ENCODE data around the gene CACNA2D4.

The CACNA2D4 gene

DNA sequence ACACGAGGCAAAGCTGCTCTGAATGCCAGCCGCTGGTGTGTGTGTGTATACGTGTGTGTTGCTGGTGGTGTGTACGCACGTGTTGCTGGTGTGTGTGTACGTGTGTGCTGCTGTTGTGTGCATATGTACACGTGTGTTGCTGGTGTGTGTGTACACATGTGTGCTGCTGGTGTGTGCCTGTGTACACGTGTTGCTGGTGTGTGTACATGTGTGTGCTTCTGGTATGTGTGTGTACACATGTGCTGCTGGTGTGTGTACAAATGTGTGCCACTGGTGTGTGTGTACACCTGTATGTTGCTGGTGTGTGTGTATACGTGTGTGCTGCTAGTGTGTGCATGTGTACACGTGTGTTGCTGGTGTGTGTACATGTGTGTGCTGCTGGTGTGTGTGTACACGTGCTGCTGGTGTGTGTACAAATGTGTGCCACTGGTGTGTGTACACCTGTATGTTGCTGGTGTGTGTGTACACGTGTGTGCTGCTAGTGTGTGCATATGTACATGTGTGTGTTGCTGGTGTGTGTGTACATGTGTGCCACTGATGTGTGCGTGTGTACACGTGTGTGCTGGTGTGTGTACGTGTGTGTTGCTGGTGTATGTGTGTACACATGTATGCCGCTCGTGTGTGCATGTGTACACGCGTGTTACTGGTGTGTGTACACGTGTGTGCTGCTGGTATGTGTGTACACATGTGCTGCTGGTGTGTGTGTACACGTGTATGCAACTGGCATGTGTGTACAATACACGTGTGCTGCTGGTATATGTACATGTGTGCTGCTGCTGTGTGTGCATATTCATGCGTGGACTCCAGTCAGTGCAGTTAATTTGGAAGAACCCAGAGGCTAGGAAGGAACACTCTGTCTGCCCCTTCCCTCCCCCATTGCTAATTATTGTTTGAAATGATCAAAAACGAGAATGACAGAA, 47.2 kb downstream of the CACNA2D4 start:
- no peak for DNase-seq (ENCODE audit: low read depth in 2 of 2, low spot score in 1 of 2)

DNA sequence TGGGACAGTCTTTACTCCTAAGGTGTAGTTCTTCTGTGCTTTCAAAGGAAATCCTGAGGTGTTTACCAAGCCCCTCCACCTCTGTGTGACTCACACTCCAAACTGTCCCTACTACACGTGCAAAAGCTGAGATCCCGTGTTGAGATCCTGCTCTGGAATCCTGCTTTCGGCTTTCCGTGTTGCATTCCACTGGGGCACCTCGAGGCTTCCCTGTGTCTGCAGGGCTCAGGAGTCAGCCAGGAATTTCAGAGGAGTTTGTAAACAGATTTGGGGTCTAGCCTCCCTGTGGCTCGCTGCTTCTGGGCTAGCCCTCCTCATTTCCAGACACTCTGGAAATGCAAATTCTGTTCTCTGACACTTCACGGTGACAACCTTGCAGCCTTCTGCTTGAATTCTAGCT, 48.4 kb downstream of the CACNA2D4 start:
- no peak for DNase-seq (ENCODE audit: low read depth in 2 of 2, low spot score in 1 of 2)

DNA sequence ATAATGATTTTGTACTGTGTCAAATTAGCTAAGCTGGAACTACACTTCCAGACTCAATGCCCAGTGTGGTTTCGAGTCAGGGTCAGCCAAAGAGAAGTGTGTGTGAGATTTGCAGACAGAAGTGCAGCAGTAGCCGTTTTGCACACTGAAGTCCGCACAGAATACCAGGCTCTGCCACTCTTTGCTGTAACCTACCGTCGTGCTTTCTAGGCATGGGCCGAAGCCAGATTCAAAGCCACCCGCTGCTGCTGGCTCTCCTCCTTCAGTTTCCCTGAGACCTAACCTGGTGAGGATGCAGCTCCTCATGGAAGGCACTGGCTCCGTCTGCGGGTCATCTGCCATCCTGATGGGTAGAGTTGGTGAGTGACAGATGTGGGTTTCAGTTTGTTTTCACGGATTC, 49.3 kb downstream of the CACNA2D4 start:
- no peak for DNase-seq (ENCODE audit: low read depth in 2 of 2, low spot score in 1 of 2)

DNA sequence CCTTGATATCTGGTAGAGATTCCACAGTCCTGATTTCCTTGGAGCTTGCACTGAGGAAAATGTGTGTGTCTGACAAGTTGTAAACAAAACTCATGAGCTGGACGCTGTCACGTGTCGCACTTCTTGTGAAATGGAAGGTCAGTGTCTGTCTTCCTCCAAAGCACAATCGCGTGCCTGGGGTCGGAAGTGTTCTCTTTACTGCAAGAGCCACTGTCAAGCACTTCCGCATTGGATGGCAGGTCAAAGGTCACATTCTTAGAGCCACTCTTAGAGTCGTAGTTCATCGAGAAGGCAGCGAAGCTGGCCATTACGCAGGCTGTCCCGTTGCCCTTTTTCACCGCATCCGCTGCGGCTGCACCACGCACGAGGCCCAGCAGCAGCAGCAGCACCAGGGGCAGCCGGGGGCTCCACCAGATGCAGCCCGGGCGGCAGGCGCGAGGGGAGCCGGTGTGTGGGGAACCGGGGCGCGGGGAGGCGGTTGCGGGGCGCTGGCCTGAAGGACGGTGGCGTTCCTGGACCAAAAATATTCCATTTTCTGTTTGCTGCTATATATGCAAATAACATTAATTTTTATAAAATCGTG, 53.1 kb downstream of the CACNA2D4 start:
- no peak for DNase-seq (ENCODE audit: low read depth in 2 of 2, low spot score in 1 of 2)

DNA sequence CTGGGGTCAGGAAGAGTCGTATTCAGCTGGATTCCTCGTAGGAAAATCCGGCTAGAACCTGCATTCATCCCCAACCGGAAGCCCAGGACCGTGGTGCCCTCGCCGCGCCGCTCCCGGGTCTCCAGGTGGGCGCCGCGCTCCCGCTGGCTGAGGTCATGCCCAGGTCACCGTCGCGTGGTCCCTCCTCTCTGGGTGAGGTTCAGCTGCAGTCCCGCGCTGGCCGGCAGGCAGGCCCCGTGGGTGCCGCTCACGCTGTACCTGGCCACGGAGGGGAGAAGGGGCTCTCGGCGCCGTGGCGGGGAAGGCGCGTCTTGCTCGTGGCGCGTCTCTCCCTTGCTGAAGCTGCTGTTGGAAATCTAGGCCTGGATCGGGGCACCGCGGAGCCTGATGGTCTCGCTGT, 53.6 kb downstream of the CACNA2D4 start:
- no peak for DNase-seq (ENCODE audit: low read depth in 2 of 2, low spot score in 1 of 2)

DNA sequence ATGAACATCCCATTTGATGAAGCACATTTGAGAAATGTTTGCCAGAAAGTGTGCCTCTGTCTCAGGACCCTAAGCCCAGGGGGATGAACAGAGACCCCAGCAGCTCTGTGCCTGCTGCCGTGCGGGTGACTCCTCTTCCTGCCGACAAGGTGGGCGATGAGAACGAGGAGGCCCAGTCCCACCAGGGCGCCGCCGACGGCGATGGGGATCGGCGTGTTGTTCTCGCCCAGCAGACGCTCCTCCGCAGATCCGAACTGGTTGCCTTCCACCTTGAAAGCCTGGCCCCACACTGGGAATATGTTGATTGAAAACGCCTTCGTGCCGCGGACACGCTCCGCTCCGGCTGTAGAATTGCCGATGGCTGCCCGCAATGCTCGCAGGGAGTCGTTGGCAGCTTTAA, 54.0 kb downstream of the CACNA2D4 start:
- no peak for DNase-seq (ENCODE audit: low read depth in 2 of 2, low spot score in 1 of 2)

DNA sequence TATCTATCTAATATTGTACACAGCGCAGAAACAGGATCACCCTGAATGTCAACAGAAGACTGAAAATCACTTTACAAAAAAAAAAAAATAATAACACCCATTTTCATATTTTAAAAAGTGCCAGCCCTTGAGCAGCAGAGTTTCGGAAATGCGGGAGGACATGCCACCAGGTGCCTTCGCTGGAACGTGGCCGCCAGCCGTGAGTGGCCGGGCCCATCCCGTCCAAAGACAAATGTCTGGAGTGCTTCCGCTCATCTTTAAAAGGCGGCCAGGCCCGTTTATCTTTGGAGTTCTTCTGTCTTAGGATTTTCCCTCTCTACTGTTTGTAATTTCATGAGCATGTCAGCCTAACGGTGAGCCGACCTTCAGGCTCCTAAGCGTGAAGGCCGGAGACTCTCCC, 54.6 kb downstream of the CACNA2D4 start:
- no peak for DNase-seq (ENCODE audit: low read depth in 2 of 2, low spot score in 1 of 2)

DNA sequence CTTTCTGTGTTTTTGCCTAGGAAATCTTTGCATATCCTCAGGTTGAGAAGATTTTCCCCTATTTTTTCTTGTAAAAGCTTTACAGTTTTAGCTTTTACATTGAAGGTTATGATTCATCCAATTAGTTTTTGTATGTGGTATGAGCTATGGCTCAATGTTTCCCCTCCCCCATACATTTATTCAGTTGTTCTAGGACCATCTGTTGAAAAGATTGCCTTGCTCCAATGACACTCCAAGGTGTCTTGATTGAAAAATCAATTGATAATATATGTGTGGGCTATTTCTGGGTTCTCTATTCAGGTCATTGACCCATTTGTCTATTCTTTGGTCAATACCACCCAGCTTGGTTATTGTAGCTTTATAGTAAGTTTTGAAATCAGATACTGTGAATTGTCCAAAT, 55.5 kb downstream of the CACNA2D4 start:
- no peak for DNase-seq (ENCODE audit: low read depth in 2 of 2, low spot score in 1 of 2)

DNA sequence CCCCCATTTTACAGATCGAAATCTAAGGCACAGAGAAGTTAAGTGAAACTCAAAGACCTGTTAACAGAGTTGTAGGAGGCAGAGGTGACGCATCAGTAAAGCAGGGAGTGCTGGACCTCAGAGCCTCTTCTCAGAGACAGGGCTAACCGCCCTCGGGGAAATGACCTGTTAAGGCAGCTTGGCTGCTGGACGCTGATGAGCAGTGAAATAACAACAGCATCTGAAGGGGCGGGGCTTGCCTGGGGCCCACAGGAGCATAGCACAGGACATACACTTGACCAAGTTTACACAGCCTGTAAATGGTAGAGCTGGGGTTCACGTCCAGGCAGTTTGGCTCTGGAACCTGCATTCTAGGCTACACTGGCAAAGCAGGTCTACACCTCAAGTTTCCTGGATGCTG, 58.8 kb downstream of the CACNA2D4 start:
- DNase-seq (ENCODE audit: low read depth in 2 of 2, low spot score in 1 of 2), result no peak

DNA sequence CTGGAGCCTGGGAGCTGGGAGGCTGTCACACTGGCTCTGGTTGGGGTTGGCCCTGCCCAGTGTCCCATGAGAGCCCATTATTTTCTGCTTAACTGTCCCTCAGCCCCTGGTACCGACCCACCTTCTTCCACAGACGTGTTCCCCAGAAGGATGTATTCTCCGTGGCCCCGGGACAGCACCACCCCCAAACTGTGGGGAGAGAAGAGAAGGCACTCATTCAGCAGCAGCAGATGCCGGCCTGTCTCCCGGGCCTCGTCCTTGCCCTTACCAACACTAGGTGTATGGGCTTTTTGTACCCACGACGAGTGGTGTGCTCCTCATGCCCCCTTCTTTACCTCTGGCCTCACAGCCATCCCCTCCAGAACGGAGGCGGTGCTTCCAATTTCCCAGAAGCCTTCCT, 60.0 kb downstream of the CACNA2D4 start:
- no peak for DNase-seq (ENCODE audit: low read depth in 2 of 2, low spot score in 1 of 2)

DNA sequence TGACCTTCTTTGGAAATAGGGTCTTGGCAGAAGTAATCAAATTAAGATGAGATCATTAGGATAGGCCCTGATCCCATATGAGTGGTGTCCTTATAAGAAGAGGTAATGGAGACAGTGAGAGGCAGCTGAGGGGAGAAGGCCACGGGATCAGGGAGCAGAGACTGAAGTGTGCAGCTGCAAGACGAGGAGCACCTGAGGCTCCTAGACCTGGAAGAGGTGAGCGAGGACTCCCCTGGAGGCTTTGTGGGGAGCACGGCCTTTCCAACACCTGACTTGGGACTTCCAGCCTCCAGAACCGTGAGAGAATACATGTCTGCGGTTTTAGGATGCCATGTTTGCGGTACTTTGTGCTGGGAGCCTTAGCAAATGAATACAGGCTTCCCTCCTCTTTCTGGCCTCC, 60.6 kb downstream of the CACNA2D4 start:
- no peak for DNase-seq (ENCODE audit: low read depth in 2 of 2, low spot score in 1 of 2)

DNA sequence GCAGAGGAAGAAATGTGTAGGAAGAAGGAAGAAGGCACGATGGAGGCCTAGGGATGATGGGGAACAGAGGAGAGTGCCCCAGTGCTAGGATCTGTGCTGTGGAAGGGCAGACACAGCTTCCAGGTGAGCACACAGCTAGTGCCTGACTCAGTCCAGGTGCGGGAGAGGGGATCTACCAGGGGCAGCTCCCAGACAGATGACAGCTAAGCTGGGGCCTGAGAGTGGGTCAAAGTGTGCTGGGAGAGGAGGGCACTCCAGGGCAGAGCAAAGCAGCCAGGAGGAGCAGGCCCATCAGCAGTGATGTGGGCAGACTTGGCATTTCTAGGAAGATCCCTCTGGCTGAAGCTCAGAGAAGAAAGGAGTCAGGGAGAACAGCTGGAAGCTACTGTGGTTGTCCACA, 61.4 kb downstream of the CACNA2D4 start:
- no peak for DNase-seq (ENCODE audit: low read depth in 2 of 2, low spot score in 1 of 2)

DNA sequence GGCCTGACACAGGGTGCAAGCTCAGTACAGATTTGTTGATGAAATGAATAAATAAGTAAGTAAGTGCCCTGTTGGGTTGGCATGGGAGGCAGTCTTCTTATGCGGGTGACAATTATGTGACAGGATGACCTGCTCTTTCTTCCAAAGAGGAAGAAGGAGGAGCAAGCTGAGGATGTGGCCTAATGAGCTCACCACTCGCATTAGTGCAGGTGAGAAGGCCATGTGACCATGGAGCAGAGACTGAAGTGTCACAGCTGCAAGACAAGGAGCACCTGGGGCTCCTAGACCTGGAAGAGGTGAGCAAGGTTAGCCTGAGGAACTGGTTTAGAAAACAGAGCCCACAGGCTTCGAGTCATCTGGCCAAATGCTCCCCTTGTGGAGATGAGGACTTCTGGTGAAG, 63.2 kb downstream of the CACNA2D4 start:
- no peak for DNase-seq (ENCODE audit: low read depth in 2 of 2, low spot score in 1 of 2)

DNA sequence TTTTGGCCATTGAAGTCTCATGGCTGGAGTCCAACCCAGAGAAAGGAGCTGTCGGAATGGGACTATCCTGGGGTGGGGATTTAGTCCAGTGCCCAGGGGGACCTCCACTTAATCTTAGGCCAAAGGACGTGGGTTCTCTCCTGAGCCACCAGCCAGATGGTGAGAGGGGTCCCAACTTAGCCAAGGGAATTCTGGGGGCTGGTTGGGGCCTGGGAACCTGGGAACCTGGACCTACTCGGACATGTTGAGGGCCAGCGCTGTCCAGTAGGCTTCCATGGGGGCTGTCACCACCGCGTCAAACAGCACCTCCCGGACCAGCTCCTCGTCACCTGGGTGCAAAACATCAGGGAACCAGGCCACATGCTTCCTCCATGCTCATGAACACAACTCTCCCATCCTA, 64.7 kb downstream of the CACNA2D4 start:
- DNase-seq (ENCODE audit: low read depth in 2 of 2, low spot score in 1 of 2), result no peak

DNA sequence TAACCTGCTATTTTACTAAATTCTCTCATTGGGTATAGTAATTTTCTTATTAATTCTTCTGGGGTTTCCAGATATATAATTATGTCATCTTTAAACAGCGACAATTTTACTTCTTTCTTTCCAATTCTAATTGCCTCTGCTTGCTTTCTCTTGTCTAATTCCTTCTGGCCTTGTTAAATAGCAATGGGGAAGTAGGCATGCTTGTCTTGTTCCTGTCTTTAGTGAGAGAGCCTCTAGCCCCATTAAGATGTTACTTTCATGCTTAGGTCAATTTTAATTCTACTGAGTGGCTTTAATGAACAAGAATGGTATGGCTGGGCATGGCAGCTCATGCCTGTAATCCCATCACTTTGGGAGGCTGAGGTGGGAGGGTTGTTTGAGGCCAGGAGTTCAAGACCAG, 66.4 kb downstream of the CACNA2D4 start:
- no peak for DNase-seq (ENCODE audit: low read depth in 2 of 2, low spot score in 1 of 2)

DNA sequence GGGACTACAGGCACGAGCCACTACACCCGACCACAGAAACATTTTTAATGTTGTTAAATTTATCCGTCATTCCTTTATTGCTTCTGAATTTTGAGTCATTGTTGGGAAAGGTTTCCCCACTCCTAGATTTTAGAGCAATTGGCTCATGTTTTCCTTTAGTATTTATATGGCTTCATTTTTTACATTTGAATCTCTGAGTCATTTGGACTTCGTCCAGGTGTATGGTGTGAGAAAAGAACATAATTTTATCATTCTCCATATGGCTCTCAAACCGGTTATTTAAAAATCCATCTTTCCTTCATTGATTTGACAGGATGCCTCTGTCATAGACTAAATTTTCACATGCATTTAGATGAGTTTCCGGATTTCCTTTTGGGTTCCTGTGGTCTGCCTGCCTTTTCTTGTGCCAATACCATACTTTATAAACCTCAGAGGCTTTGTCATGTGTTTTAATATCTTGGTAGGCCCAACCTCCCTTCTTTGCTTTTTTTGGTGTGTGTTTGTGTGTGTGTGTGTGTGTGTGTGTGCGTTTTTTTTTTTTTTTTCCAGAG, 67.2 kb downstream of the CACNA2D4 start:
- no peak for DNase-seq (ENCODE audit: low read depth in 2 of 2, low spot score in 1 of 2)

DNA sequence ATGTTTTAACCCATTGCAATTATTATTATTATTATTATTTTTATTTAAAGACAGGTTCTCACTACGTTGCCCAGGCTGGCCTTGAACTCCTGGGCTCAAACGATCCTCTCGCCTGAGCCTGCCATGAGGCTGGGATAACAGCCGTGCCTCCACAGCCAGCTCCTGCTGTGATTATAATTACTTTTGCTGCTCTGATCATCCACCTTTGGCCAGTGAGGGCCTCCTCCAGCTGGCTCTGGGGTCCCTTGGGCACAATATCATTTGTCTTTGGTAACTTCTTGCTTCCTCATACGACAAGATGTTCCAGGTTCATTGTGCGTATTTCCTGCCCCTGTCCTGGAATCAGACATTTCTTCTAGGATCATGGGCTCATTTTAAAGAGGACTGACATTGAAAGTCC, 69.7 kb downstream of the CACNA2D4 start:
- no peak for DNase-seq (ENCODE audit: low read depth in 2 of 2, low spot score in 1 of 2)

DNA sequence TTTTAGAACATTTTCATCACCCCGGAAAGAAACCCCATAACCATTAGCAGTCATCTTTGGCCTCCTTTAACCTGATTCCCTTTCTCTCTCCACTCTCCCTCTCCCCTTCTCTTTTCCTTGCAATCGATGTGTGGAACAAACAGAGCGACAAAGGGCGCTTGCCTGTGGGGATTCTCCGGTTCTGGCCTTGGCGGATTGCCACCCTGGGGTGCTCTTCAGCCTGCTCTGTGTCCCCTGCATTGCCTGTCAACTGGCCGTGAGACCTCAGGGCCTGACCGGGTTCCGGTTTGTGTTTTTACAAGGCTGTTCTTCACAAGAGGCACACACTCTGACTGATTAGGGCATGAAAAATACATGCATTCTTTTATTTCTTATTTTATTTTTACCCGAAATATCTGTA, 70.3 kb downstream of the CACNA2D4 start:
- no peak for DNase-seq (ENCODE audit: low read depth in 2 of 2, low spot score in 1 of 2)

DNA sequence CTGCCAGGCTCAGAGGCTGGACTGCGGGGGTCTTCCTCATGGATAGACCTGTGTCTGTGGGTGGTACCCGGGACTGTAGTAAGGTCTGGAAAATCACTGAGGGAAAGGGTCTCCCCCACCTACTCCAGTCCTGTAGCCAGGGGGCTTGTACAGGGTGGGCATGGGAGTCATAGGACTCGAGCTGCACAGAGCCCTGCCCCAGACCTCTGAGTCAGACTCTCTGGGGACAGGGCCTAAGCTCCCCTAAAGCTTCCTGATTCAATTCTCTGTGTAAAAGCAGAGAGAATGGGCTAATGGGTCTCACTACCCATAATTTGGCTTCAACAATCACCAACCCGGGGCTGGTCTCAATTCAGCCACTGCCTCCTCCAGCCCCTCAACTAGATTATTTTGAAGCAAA, 71.0 kb downstream of the CACNA2D4 start:
- no peak for DNase-seq (ENCODE audit: low read depth in 2 of 2, low spot score in 1 of 2)

DNA sequence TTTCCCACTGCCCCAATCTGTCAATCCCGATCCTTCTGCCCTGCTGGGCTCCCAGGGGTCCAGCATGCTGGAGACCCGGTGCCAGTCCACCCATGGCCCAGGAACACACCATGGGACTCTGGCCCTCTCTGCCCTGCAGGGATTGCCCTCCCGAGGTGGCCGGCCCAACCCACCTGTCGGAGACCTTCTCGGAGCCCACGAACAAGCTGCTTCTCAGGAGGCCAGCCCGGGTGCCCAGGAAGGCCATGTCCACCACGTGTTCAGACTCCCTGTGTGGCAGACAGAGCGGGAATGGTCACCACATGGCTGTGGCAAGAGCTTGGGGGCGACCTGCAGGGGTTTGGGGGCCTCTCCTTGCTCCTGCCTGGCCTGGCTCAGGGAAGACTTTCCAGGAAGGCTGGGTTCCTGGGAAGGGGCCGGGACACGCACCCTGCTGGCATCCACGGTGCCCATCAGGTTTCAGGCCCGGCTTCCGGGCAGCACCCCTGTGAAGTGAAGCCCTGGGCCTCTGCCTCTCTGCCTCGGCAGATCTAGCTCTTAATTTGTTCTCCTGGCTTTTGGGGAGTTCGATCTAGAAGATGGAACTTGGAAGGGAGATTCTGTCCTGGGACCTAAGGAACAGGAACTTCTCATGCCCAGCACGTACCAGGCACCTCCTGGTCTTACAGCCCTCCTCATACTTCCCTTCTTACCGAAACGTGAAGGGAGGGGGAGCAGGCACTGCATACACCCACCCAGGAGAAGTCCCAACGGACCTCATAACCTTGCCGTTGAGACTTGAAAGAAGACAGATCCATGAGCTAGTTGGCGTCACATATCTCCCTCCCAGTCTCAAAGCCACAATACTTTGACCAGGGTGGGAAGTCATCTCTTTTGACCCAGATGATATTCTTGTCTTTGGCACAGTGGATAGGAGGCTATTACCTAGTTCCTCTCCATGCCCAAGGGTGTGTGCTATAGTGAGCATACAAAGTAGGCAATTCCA, 71.7 kb downstream of the CACNA2D4 start:
- no peak for DNase-seq (ENCODE audit: low read depth in 2 of 2, low spot score in 1 of 2)

DNA sequence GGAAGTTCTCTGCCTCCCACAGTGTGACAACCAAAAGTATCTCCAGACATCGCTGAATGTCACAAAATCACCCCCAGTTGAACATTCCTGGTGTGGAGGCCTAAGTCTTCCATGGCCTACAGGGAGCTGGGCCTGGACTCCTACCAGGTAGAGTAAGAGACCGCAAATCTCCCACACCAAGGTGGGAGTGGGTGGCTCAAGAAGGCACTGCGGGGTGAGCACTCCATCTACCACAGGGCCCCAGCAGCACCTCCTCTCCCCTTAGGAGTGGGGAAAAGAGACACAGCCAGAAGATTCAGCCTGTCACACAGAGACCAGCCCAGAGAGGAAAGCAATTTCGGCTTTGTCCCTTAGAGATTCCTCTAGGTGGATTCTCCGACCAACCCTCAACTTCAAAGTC, 72.6 kb downstream of the CACNA2D4 start:
- no peak for DNase-seq (ENCODE audit: low read depth in 2 of 2, low spot score in 1 of 2)

Data from stimulated activated CD8-positive, alpha-beta memory T cell treated with anti-CD3 and anti-CD28 coated beads, Interleukin-4, amount 100 ng/mL, for 1 hour (primary cell).